LoVo (cell line): ENCODE data around the gene MYH11.
"Not testable (repeated sequence)": the region's sequence is repeated elsewhere in the genome, so short reads cannot be mapped to it uniquely, and the experiment has no call there.

Experiments
- DNase-seq: peaks from one replicate; pipeline ENCODE4 v3.0.0-alpha.2; 2016; ENCODE audit warnings: low spot score

MYH11 gene

DNA sequence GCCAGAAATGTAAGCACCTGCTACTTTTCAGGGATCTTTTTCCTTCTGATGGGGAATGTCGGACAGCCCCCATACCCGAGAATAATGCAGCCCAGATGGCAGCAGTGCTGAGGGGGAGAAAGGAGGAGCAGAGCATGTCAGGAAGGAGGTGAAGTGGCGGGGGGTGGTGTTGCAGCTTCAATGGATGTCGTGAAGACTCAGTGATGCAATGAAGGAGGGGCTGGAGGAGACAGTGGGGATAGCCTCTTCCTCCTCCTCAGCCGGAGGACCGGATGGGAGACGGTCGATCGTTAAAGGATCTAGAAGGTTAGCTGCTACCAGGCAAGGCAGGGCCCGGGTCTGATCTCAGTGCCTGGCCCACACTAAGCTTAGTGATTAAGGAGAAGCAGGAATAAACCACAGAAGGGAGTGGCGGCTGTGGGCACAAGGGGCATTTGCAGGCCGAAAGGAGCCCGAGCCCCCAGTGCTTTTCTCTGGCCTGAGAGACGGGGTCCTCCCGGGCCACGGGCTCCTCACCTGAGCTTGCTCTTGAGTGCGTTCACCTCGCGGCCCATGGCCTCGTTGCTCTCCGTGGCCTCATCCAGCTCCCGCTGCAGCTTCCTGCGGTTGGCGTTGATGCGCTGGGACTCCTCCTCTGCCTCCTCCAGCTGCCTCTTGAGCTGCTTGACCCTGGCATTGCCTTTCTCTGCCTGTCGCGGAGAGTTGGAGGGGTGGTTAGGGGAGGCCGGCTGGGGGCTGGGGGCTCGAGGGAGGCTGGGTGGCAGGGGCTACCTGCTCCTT, 142.2 kb downstream of the MYH11 start:
- DNase-seq: no peak

DNA sequence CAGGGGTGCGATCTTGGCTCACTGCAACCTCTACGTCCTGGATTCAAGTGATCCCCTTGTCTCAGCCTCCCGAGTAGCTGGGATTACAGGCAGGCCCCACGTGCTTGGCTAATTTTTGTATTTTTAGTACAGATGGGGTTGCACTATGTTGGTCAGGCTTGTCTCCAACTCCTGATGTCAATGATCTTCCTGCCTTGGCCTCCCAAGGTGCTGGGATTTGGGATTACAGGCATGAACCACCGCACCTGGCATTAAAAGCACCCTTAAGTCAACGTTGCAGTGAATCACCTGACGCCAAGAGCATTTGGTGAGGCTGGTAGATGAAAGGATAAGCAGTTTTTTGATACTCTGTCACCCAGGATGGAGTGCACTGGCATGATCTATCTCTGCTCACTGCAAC, 147.8 kb downstream of the MYH11 start:
- DNase-seq: no peak

DNA sequence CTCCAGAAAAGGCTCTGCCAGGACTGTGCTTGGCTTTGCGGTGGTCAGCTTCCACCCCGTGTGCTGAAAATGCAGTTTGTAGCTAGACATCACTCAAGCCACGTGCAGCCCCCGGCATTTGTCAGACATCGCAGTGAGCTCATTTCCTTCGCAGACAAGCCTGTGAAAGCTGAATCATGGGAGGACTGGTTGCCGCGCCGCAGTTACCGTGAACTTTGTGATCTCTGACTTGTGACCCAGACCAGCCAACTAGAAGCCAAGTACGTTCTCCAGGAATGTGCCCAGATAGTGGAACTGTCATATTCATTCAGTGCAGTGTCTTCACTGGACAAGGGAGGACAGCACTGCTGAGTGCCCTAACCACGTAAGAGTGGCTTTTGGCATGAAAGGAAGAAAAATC, 148.7 kb downstream of the MYH11 start:
- no peak for DNase-seq

GRCh38 chr16:15707332-15707731, 149.5 kb downstream of the MYH11 start:
- DNase-seq: no peak

- DNase-seq: no peak
These were observed 151.7 kb downstream of the MYH11 start for GRCh38 chr16:15705064-15705565.

DNA sequence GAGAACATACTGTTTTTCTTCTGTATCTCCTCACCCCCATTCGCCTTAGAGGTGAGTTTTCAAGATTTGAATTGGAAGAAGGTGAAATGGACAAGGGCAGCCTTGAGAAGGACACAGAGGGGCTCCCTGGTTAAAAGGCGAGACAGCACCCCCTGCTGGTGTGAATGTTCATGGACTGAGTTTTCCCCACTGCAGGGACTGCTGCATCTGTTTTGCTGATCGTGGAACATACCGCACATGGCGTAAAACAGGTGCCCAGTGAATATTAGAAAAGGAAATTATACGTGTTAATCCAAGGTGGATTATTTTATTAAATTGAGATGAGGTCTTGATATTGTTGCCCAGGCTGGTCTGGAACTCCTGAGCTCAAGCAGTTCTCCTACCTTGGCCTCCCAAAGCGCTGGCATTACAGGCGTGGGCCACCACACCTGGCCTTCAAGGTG, 152.3 kb downstream of the MYH11 start:
- DNase-seq: peak; percentile 47

DNA sequence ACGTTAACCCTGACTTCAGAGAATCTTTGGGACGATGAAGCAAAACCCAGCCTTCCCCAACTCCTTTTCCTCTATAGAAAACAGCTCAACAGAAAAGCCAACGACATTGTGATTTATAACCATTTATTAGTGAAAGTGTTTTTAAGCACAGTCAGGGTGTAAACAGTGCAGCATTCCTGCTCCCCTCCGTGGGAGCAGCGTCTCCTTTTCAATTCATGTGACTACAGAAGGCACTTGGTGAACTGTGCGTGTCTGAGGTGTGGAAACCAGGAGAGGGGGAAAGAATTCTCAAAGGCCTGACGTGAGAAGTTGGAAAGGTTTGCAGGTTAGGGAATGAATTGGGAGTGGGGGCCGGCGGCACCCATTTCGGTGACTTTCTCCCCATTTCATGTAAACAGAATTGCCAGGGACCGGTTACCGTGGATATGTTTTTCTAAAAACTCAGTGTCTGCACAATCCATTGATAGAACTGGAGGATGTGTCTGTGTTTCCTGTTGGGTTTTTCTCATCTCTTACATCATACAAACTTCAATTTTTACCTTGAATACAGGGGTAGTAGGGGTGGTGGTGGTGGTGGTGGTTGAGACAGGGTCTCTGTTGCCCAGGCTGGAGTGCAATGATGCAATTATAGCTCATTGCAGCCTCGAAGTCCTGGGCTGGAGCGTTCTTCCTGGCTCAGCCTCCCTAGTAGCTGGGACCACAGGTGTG, 153.6 kb downstream of the MYH11 start:
- DNase-seq: no peak

GRCh38 chr16:15701975-15702970, 154.6 kb downstream of the MYH11 start:
- no peak for DNase-seq

DNA sequence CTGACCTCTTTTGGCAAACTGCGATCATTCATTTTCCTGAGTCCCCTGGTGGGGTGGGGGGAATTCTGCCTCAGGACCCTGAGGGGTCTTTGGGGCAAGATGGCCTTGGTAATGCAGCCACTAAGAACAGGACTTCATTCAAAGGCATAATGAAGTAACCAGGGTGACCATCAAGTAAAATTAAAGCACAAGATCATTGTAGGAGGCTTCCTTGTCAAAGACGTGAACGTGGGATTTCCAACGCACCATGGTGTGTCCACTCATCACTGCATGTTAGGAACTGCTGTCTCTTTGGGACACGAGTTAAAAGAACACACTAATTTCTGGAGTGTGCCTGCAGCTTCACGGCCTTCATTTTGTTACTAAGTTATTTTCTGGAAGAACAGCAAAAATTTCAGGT, 155.5 kb downstream of the MYH11 start:
- DNase-seq: no peak

GRCh38 chr16:15699819-15700218, 157.0 kb downstream of the MYH11 start:
- DNase-seq: no peak

DNA sequence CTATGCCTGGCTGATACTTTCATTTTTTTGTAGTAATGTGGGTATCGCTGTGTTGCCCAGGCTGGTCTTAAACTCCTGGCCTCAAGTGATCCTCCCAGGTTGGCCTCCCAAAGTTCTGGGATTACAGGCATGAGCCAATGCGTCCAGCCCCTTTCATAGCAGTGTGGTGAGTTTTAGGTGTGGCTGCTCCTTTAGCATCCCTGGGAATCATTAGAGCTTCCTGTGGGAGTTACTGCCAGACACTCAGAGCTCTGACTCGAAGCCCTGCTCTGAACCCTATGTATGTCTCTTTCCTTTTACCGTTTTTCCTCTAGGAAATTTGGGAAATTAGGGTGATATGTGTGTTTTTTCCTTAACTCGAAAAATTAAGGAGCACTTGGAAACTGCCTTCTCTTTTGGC, 162.3 kb downstream of the MYH11 start:
- no peak for DNase-seq

- DNase-seq: not testable (repeated sequence)
These were observed 164.3 kb downstream of the MYH11 start for GRCh38 chr16:15692508-15692907.

DNA sequence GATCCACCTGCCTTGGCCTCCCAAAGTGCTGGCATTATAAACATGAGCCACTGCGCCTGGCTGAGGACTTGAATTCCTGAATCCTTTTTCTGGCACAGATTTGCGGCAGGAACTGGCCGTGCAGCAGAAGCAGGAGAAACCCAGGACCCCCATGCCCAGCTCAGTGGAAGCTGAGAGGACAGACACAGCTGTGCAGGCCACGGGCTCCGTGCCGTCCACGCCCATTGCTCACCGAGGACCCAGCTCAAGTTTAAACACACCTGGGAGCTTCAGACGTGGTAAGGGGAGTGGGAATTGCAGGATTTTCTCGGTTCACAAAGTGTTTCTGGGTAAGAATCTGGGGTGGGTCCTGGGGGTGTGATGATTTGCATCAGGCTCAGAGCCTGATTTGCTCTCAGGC, 165.8 kb downstream of the MYH11 start:
- DNase-seq: no peak

DNA sequence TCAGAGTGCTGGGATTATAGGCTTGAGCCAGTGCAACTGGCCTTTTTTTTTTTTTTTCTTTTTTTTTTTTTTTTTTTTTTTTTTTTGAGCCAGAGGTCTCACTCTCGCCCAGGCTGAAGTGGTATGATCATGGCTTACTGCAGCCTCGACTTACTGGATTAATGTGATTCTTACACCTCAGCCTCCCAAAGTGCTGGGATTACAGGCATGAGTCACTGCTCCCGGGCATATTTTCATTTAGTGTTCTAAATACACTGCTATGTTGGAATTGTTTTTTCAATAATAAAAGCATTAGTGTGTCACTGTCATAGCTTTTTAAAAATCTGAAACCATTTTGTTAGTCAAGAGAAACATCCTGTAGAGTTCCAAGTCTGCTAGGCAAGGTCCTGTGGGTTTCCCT, 166.5 kb downstream of the MYH11 start:
- DNase-seq: no peak

DNA sequence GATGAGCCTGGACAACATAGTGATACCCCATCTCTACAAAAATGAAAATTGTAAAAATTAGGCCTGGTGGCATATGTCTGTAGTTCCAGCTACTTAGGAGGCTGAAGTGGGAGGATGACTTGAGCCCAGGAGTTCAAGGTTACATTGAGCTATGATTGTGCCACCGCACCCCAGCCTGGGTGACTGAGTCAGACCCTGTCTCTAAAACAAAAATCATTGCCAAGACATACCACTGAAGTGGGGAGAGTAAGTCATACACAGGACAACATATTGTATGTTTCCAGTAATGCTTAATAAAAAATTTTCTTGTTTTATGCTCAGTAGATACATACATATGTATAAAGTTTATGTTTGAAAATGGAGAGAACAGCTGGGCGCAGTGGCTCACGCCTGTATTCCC, 167.5 kb downstream of the MYH11 start:
- no peak for DNase-seq

GRCh38 chr16:15686287-15686686, 170.5 kb downstream of the MYH11 start:
- no peak for DNase-seq

DNA sequence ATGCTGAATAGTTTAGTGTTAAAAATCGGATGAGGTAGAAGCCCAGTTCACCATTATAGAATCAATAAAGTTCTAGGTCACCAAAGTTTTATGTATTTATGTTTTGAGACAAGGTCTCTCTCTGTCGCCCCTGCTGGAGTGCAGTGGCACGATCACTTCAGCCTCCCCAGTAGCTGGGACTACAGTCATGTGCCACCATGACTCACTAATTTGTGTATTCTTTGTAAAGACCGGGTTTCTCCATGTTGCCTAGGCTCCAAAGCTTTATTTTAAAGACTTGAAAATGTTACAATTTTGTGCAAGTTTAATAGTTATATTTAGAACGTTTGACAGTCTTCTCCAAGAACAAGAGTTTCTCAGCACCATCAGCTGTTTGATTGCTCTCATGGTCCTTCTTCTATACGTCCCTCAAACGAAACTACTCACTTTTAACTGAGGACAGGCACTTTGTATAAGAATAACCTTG, 174.7 kb downstream of the MYH11 start:
- peak; percentile 46 for DNase-seq

DNA sequence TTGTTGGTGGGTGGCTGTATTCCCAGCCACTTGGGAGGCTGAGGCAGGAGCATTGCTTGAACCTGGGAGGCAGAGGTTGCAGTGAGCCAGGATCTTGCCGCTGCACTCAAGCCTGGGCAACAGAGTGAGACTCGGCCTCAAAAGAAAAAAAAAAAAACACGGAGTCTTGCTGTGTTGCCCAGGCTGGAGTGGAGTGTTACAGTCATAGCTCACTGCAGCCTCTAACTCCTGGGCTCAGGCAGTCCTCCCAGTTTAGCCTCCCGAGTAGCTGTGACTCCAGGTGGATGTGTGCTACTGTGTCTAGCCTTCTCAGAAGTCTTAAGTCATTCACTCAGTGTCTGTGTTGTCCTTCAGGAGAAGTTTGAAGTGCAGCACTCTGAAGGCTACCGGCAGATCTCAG, 179.4 kb downstream of the MYH11 start:
- no peak for DNase-seq

- DNase-seq: no peak
These were observed 180.3 kb downstream of the MYH11 start for GRCh38 chr16:15676506-15676905.

- no peak for DNase-seq
These were observed 182.3 kb downstream of the MYH11 start for GRCh38 chr16:15674571-15674970.

DNA sequence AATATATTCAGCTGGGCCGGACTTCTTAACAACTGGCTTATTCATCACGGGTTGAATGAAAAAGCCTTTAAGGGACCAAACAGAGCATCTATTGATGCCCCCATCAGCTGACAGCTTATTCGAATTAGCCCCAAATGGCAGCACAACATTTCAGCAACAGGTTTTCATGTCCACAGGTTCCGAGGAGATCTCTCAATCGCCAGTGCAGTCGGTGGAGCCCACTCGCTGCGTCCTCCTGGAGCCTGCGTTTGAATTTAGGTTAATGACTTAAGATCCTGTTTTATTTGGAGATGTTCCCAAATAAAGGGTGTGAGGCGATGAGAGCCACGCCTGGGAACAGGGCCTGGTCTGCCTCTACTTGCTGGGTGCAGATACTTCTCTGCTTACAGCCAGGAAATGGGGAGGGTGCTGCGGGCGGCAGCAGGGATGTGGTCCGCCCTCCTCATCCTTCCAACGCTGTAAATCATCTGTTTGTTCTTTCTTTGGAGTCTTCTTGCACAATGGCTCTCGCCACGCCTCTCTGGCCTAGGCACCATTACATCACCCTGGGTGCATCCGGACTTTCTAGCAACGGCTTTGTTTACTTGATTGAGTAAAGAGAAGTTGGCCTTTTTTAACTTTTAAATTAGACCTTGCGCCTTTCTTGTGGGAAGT, 184.2 kb downstream of the MYH11 start:
- DNase-seq: no peak

- not testable (repeated sequence) for DNase-seq
These were observed 184.7 kb downstream of the MYH11 start for GRCh38 chr16:15672127-15672513.
